ENCODE data around the gene PDX1. TPM values are rescaled to one million over a fixed set of nuclear protein-coding genes. Genes with fewer than 3 reads are reported as not detected.

Gene PDX1
- total and polyA plus RNA-seq, 7 experiments from 2014 or later: not detected

GRCh38 chr13:27965740-27966640 lies 46.2 kb downstream of the PDX1 start:
- ChIA-PET CTCF (no interaction called here), POLR2A (no interaction called here)
- Mint-ChIP-seq H3K27me3 (peaks cover 70 to 85% (median 81%) of the 10 kb centered on the region in 5 donors), H3K27ac (no peak overlapping the region), H3K36me3 (no peaks in the 10 kb centered on the region), H3K4me1 (peaks cover 6 to 36% (median 24%) of the 10 kb centered on the region in 7 donors), H3K9me3 (no peaks in the 10 kb centered on the region), H3K4me3 (peak overlapping the region in 4 of 10 donors; percentile 11 to 73 (median 28))
- intact Hi-C loops (cut with micrococcal nuclease): loop anchor here in 1 of 2 donors (5.0 kb wide), 1 partner anchor 179 kb away; no protein-coding TSS in a partner anchor
- no peak overlapping the region for H3K4me3 ChIP-seq (ENCODE audit: low read length)
- H3K4me1 ChIP-seq (ENCODE audit: control insufficient read depth in 2 of 2, insufficient read depth in 2 of 2, low read length in 2 of 2): no peaks in the 10 kb centered on the region
- H3K9me3 ChIP-seq (ENCODE audit: control insufficient read depth in 2 of 3, low read length in 3 of 3): no peaks in the 10 kb centered on the region
- no peaks in the 10 kb centered on the region for H3K36me3 ChIP-seq (ENCODE audit: control insufficient read depth in 2 of 3, insufficient read depth in 3 of 3, low read length in 3 of 3)
- DNase-seq (no peak), ATAC-seq (no peak)
- no peak overlapping the region for H3K27ac ChIP-seq (ENCODE audit: low read depth, low read length)
- H3K27me3 ChIP-seq (ENCODE audit: control insufficient read depth in 2 of 2, insufficient read depth in 2 of 2, low read length in 2 of 2): peaks cover 5 to 13% of the 10 kb centered on the region in 2 donors

GRCh38 chr13:27966641-27967202 lies 46.9 kb downstream of the PDX1 start:
- H3K9me3 Mint-ChIP-seq: peaks cover 0 to 1% (median 0%) of the 10 kb centered on the region in 11 donors
- Histone ChIP-seq H3K4me1 (ENCODE audit: control insufficient read depth in 2 of 2, insufficient read depth in 2 of 2, low read length in 2 of 2) (no peaks in the 10 kb centered on the region), H3K27me3 (ENCODE audit: control insufficient read depth in 2 of 2, insufficient read depth in 2 of 2, low read length in 2 of 2) (peaks cover 5 to 13% of the 10 kb centered on the region in 2 donors), H3K36me3 (ENCODE audit: control insufficient read depth in 2 of 3, insufficient read depth in 3 of 3, low read length in 3 of 3) (no peaks in the 10 kb centered on the region), H3K9me3 (ENCODE audit: control insufficient read depth in 2 of 3, low read length in 3 of 3) (no peaks in the 10 kb centered on the region), H3K27ac (ENCODE audit: low read depth, low read length) (no peak overlapping the region), H3K4me3 (ENCODE audit: low read length) (no peak overlapping the region)
- no peak for DNase-seq
- no peak overlapping the region for H3K27ac Mint-ChIP-seq
- no peak for ATAC-seq
- CTCF ChIA-PET: no interaction called here
- H3K36me3 Mint-ChIP-seq: no peaks in the 10 kb centered on the region
- intact Hi-C loops (cut with micrococcal nuclease): loop anchor here in 1 of 2 donors (5.0 kb wide), 1 partner anchor 179 kb away; no protein-coding TSS in a partner anchor
- H3K4me1 Mint-ChIP-seq: peaks cover 6 to 30% (median 21%) of the 10 kb centered on the region in 7 donors
- POLR2A ChIA-PET: no interaction called here
- H3K27me3 Mint-ChIP-seq: peaks cover 70 to 86% (median 82%) of the 10 kb centered on the region in 5 donors
- H3K4me3 Mint-ChIP-seq: peak overlapping the region in 2 of 10 donors; percentile 11 to 73

- ChIA-PET POLR2A (no interaction called here), CTCF (no interaction called here)
- H3K27ac ChIP-seq (ENCODE audit: low read depth, low read length): no peak overlapping the region
- Mint-ChIP-seq H3K36me3 (no peaks in the 10 kb centered on the region), H3K4me3 (peak overlapping the region in 4 of 10 donors; percentile 54 to 73 (median 58)), H3K4me1 (peaks cover 6 to 30% (median 21%) of the 10 kb centered on the region in 7 donors), H3K27me3 (peaks cover 65 to 83% (median 82%) of the 10 kb centered on the region in 5 donors), H3K9me3 (peaks cover 0 to 1% (median 0%) of the 10 kb centered on the region in 11 donors), H3K27ac (peak overlapping the region in 1 of 9 donors; percentile 42)
- H3K27me3 ChIP-seq (ENCODE audit: control insufficient read depth in 2 of 2, insufficient read depth in 2 of 2, low read length in 2 of 2): peaks cover 5 to 11% of the 10 kb centered on the region in 2 donors
- no peaks in the 10 kb centered on the region for H3K4me1 ChIP-seq (ENCODE audit: control insufficient read depth in 2 of 2, insufficient read depth in 2 of 2, low read length in 2 of 2)
- ATAC-seq (no peak), DNase-seq (no peak)
- H3K36me3 ChIP-seq (ENCODE audit: control insufficient read depth in 2 of 3, insufficient read depth in 3 of 3, low read length in 3 of 3): no peaks in the 10 kb centered on the region
- intact Hi-C loops (cut with micrococcal nuclease): loop anchor here in 1 of 2 donors (5.0 kb wide), 1 partner anchor 180 kb away; no protein-coding TSS in a partner anchor
- no peaks in the 10 kb centered on the region for H3K9me3 ChIP-seq (ENCODE audit: control insufficient read depth in 2 of 3, low read length in 3 of 3)
- no peak overlapping the region for H3K4me3 ChIP-seq (ENCODE audit: low read length)
Measured at GRCh38 chr13:27967203-27967735, 47.5 kb downstream of the PDX1 start.

- H3K4me1 ChIP-seq (ENCODE audit: control insufficient read depth in 2 of 2, insufficient read depth in 2 of 2, low read length in 2 of 2): no peaks in the 10 kb centered on the region
- ChIA-PET POLR2A (no interaction called here), CTCF (no interaction called here)
- Mint-ChIP-seq H3K4me3 (peak overlapping the region in 6 of 10 donors; percentile 54 to 76 (median 61)), H3K27me3 (peaks cover 60 to 84% (median 78%) of the 10 kb centered on the region in 5 donors), H3K36me3 (no peaks in the 10 kb centered on the region), H3K9me3 (peaks cover 0 to 1% (median 0%) of the 10 kb centered on the region in 11 donors), H3K4me1 (peaks cover 6 to 30% (median 21%) of the 10 kb centered on the region in 7 donors), H3K27ac (peak overlapping the region in 1 of 9 donors; percentile 65)
- ATAC-seq (no peak), DNase-seq (no peak)
- intact Hi-C loops (cut with micrococcal nuclease): loop anchor here in 1 of 2 donors (2.0 to 5.0 kb wide), 2 partner anchors 45 to 181 kb away; no protein-coding TSS in a partner anchor
- H3K27ac ChIP-seq (ENCODE audit: low read depth, low read length): no peak overlapping the region
- H3K9me3 ChIP-seq (ENCODE audit: control insufficient read depth in 2 of 3, low read length in 3 of 3): no peaks in the 10 kb centered on the region
- no peaks in the 10 kb centered on the region for H3K36me3 ChIP-seq (ENCODE audit: control insufficient read depth in 2 of 3, insufficient read depth in 3 of 3, low read length in 3 of 3)
- H3K27me3 ChIP-seq (ENCODE audit: control insufficient read depth in 2 of 2, insufficient read depth in 2 of 2, low read length in 2 of 2): peaks cover 5 to 7% of the 10 kb centered on the region in 2 donors
- no peak overlapping the region for H3K4me3 ChIP-seq (ENCODE audit: low read length)
Measured at GRCh38 chr13:27967736-27968315, 48.0 kb downstream of the PDX1 start.

- Mint-ChIP-seq H3K4me1 (peaks cover 6 to 30% (median 21%) of the 10 kb centered on the region in 7 donors), H3K9me3 (peaks cover 0 to 1% (median 0%) of the 10 kb centered on the region in 11 donors), H3K27me3 (peaks cover 67 to 87% (median 79%) of the 10 kb centered on the region in 5 donors), H3K36me3 (no peaks in the 10 kb centered on the region), H3K27ac (no peak overlapping the region), H3K4me3 (peak overlapping the region in 3 of 10 donors; percentile 16 to 73 (median 62))
- Histone ChIP-seq H3K4me3 (ENCODE audit: low read length) (no peak overlapping the region), H3K9me3 (ENCODE audit: control insufficient read depth in 2 of 3, low read length in 3 of 3) (no peaks in the 10 kb centered on the region), H3K36me3 (ENCODE audit: control insufficient read depth in 2 of 3, insufficient read depth in 3 of 3, low read length in 3 of 3) (no peaks in the 10 kb centered on the region), H3K27me3 (ENCODE audit: control insufficient read depth in 2 of 2, insufficient read depth in 2 of 2, low read length in 2 of 2) (peaks cover 5 to 7% of the 10 kb centered on the region in 2 donors), H3K27ac (ENCODE audit: low read depth, low read length) (no peak overlapping the region), H3K4me1 (ENCODE audit: control insufficient read depth in 2 of 2, insufficient read depth in 2 of 2, low read length in 2 of 2) (no peaks in the 10 kb centered on the region)
- no peak for ATAC-seq
- ChIA-PET CTCF (no interaction called here), POLR2A (no interaction called here)
- intact Hi-C loops (cut with micrococcal nuclease): loop anchor here in 1 of 2 donors (2.0 to 5.0 kb wide), 2 partner anchors 46 to 181 kb away; no protein-coding TSS in a partner anchor
- DNase-seq: no peak
Measured at GRCh38 chr13:27968316-27969081, 48.7 kb downstream of the PDX1 start.

Data from naive thymus-derived CD4-positive, alpha-beta T cell (primary cell).